Gastrocnemius medialis (tissue), 4 donors: ENCODE measurements around the gene ZBTB7C.

Experiments
- POLR2A ChIP-seq, 2 donors: fragments of 450-650 bp; IDR thresholded peaks; one replicate each; pipeline ENCODE4 v1.6.1; 2017; ENCODE audit warnings: antibody characterized with exemption in 2 of 2, mild to moderate bottlenecking in 2 of 2, moderate library complexity in 2 of 2
- TF ChIP-seq, protein P1 (sequence below), 5 experiments: fragments of 450-650 bp in 3 of 5; fragments of 200-600 bp in 2 of 5; sonication (generic) in 2 of 5; IDR thresholded peaks in 4 of 5; conservative IDR thresholded peaks in 1 of 5; 1 replicate in 4 of 5; 2 replicates in 1 of 5; pipeline ENCODE4 v1.5.1; 2016 to 2019; ENCODE audit warnings: antibody characterized with exemption in 5 of 5, mild to moderate bottlenecking in 3 of 5, moderate library complexity in 3 of 5

DNA sequence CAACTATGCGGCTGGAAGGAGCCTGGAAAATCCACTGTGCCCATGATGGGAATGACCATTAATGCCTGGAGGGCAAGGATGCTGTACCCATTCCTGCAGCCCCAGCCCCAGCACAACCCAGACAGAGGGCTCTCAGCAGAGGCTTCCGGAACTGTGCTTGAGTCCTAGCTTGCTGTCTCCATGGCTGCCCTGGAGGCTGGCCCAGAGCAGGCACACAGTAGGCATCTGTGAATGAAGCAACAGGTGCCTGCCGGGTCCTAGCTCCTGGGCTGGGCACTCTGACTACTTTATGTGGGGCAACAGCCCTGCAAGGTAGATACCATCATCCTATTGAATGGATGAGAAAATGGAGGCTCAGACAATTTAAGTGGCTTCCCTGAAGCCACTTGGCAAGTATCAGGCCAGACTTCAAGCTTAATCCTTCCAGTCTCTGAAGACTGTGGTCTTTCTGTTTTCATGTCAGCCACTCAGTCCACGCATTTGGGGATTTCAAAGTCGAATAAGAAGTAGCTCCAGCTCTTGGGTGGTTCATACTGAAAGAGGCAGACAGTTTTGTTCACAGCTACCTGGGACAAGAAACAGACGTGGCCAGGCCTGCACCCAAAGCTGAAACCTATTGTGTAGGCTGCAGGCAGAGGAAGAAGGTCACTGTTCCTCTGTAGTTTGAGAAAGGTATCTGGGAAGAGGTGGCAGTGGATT lies 237.5 kb downstream of the ZBTB7C start:
- TF ChIP-seq, protein P1, sequence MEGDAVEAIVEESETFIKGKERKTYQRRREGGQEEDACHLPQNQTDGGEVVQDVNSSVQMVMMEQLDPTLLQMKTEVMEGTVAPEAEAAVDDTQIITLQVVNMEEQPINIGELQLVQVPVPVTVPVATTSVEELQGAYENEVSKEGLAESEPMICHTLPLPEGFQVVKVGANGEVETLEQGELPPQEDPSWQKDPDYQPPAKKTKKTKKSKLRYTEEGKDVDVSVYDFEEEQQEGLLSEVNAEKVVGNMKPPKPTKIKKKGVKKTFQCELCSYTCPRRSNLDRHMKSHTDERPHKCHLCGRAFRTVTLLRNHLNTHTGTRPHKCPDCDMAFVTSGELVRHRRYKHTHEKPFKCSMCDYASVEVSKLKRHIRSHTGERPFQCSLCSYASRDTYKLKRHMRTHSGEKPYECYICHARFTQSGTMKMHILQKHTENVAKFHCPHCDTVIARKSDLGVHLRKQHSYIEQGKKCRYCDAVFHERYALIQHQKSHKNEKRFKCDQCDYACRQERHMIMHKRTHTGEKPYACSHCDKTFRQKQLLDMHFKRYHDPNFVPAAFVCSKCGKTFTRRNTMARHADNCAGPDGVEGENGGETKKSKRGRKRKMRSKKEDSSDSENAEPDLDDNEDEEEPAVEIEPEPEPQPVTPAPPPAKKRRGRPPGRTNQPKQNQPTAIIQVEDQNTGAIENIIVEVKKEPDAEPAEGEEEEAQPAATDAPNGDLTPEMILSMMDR (IDR thresholded peaks at IDR 0.05 in 4 of 5, conservative IDR thresholded peaks at IDR 0.05 in 1 of 5): no peak
- TF ChIP-seq POLR2A (IDR thresholded peaks at IDR 0.05): no peak
